ENCODE measurements around the gene IQCM. TPM values are rescaled to one million over a fixed set of nuclear protein-coding genes. Genes with fewer than 3 reads are reported as not detected.

Gene IQCM
- polyA plus RNA-seq, 1 of the 3 experiments (the other 2 are of a cell fraction) = not detected

- Histone ChIP-seq H3K36me3 (replicated peaks in 1 of 2; ENCODE audit: control insufficient read depth in 1 of 2, insufficient read depth in 2 of 2, low read length in 1 of 2) (no peaks in the 10 kb centered on the region), H3K9ac (no peak overlapping the region), H3K27ac (ENCODE audit: low read depth in 2 of 2, low read length in 1 of 2) (no peak overlapping the region), H3K4me2 (no peak overlapping the region), H3K27me3 (ENCODE audit: insufficient read depth) (no peaks in the 10 kb centered on the region), H3K4me1 (ENCODE audit: control insufficient read depth in 1 of 2, insufficient read depth in 2 of 2, low read depth in 1 of 2, low read length in 1 of 2) (no peaks in the 10 kb centered on the region), H4K20me1 (ENCODE audit: insufficient read depth) (no peaks in the 10 kb centered on the region), H3K9me2 (no peaks in the 10 kb centered on the region; the same call in 1 of the 2 replicates), H3K79me2 (ENCODE audit: insufficient read depth) (no peaks in the 10 kb centered on the region), H2AFZ (ENCODE audit: low read depth) (no peak overlapping the region), H3F3A (replicated peaks; ENCODE audit: insufficient read depth) (no peaks in the 10 kb centered on the region), H3K4me3 (ENCODE audit: low read depth in 2 of 2, low read length in 1 of 2) (no peak overlapping the region), H3K9me3 (no peaks in the 10 kb centered on the region)
- WGBS (ENCODE audit: low lambda C conversion rate) = 0% methylated on average over 1 of the region's 1 CpG
- ChIA-PET POLR2A (no interaction called here), CTCF (no interaction called here)
- TF ChIP-seq JUND (IDR thresholded peaks at IDR 0.05) = no peak
- TF ChIP-seq, protein P1, sequence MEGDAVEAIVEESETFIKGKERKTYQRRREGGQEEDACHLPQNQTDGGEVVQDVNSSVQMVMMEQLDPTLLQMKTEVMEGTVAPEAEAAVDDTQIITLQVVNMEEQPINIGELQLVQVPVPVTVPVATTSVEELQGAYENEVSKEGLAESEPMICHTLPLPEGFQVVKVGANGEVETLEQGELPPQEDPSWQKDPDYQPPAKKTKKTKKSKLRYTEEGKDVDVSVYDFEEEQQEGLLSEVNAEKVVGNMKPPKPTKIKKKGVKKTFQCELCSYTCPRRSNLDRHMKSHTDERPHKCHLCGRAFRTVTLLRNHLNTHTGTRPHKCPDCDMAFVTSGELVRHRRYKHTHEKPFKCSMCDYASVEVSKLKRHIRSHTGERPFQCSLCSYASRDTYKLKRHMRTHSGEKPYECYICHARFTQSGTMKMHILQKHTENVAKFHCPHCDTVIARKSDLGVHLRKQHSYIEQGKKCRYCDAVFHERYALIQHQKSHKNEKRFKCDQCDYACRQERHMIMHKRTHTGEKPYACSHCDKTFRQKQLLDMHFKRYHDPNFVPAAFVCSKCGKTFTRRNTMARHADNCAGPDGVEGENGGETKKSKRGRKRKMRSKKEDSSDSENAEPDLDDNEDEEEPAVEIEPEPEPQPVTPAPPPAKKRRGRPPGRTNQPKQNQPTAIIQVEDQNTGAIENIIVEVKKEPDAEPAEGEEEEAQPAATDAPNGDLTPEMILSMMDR (IDR thresholded peaks at IDR 0.05) = no peak
- no peak for TF ChIP-seq ZBTB33 (IDR thresholded peaks at IDR 0.05; ENCODE audit: borderline replicate concordance, low read depth)
- no peak for TF ChIP-seq SMC3 (IDR thresholded peaks at IDR 0.05; ENCODE audit: low read depth, low read length)
- TF ChIP-seq IRF3 (IDR thresholded peaks at IDR 0.05; ENCODE audit: low read depth, low read length) = no peak
- TF ChIP-seq USF2 (IDR thresholded peaks at IDR 0.05; ENCODE audit: borderline replicate concordance, low read depth, low read length) = no peak
- no peak for TF ChIP-seq RAD21 (IDR thresholded peaks at IDR 0.05; ENCODE audit: low read length)
- TF ChIP-seq EZH2phosphoT487 (IDR thresholded peaks at IDR 0.05; ENCODE audit: borderline replicate concordance, low read depth) = no peak
- no peak for TF ChIP-seq ELF1 (IDR thresholded peaks at IDR 0.05)
- TF ChIP-seq REST (IDR thresholded peaks at IDR 0.05; ENCODE audit: low read depth, low read length) = no peak
- TF ChIP-seq GABPA (IDR thresholded peaks at IDR 0.05; ENCODE audit: low read depth) = no peak
- TF ChIP-seq, protein P2, sequence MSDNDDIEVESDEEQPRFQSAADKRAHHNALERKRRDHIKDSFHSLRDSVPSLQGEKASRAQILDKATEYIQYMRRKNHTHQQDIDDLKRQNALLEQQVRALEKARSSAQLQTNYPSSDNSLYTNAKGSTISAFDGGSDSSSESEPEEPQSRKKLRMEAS (IDR thresholded peaks at IDR 0.05; ENCODE audit: low read depth) = no peak
- no peak for TF ChIP-seq POLR2AphosphoS5 (IDR thresholded peaks at IDR 0.05; ENCODE audit: low read depth, low read length)
- no peak for TF ChIP-seq MXI1 (IDR thresholded peaks at IDR 0.05; ENCODE audit: low read depth, low read length)
- no peak for TF ChIP-seq RCOR1 (IDR thresholded peaks at IDR 0.05; ENCODE audit: low read length)
- DNase-seq = no peak
Observed at GRCh38 chr4:149719806-149720205, 95.8 kb downstream of the IQCM start.

All from SK-N-SH (cell line).